ENCODE measurements around the gene JAGN1.

The JAGN1 gene

GRCh38 chr3:9914011-9914410 lies 23.6 kb downstream of the JAGN1 start:
- Mint-ChIP-seq H3K4me1 (ENCODE audit: low read depth) (peaks cover 30% of the 10 kb centered on the region), H3K9me3 (no peaks in the 10 kb centered on the region), H3K27me3 (peaks cover 16% of the 10 kb centered on the region), H3K27ac (no peak overlapping the region), H3K36me3 (ENCODE audit: low read depth) (no peaks in the 10 kb centered on the region), H3K4me3 (no peak overlapping the region)
- DNase-seq: no peak

- no peak for DNase-seq
- Mint-ChIP-seq H3K36me3 (ENCODE audit: low read depth) (no peaks in the 10 kb centered on the region), H3K4me3 (no peak overlapping the region), H3K4me1 (ENCODE audit: low read depth) (peaks cover 23% of the 10 kb centered on the region), H3K27ac (no peak overlapping the region), H3K27me3 (peaks cover 16% of the 10 kb centered on the region), H3K9me3 (no peaks in the 10 kb centered on the region)
Observed at GRCh38 chr3:9914559-9915253, 24.3 kb downstream of the JAGN1 start.

GRCh38 chr3:9915254-9916141 lies 25.1 kb downstream of the JAGN1 start:
- Mint-ChIP-seq H3K27me3 (peaks cover 16% of the 10 kb centered on the region), H3K4me3 (peak overlapping the region; percentile 64), H3K9me3 (no peaks in the 10 kb centered on the region), H3K4me1 (ENCODE audit: low read depth) (peaks cover 20% of the 10 kb centered on the region), H3K36me3 (ENCODE audit: low read depth) (no peaks in the 10 kb centered on the region), H3K27ac (peak overlapping the region; percentile 47)
- peak; percentile 63 for DNase-seq

DNA sequence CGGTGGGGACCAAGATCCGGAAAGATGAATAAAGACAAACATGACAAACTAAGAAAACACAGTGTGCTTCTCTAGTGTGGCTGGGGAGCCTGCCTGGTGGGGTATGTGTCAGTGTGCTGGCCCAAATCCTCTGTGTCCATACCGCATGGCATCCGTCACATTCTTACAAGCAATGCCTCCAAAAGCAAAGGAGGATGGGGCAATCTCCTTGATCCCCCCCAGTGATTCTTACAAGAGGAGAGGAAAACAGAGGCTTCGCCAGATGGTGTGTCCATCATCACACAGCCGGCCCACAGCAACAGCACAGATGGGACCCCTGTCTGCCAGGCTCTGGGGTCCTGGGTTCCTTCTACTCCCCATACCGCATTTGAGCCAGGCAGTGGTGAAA lies 25.9 kb downstream of the JAGN1 start:
- no peak for DNase-seq
- Mint-ChIP-seq H3K9me3 (no peaks in the 10 kb centered on the region), H3K4me3 (peak overlapping the region; percentile 33), H3K4me1 (ENCODE audit: low read depth) (peaks cover 20% of the 10 kb centered on the region), H3K27me3 (peaks cover 16% of the 10 kb centered on the region), H3K36me3 (ENCODE audit: low read depth) (no peaks in the 10 kb centered on the region), H3K27ac (no peak overlapping the region)

- Mint-ChIP-seq H3K4me3 (peak within 1 kb of the TSS; percentile 64), H3K36me3 (ENCODE audit: low read depth) (no peaks in the 10 kb centered on the region), H3K9me3 (no peaks in the 10 kb centered on the region), H3K4me1 (ENCODE audit: low read depth) (peaks cover 19% of the 10 kb centered on the region), H3K27ac (peak within 1 kb of the TSS; percentile 47), H3K27me3 (peaks cover 13% of the 10 kb centered on the region)
- peak; percentile 63 for DNase-seq
Observed at GRCh38 chr3:9916734-9917680, 26.6 kb downstream of the JAGN1 start, which contains the start of gene IL17RC. Gene IL17RC (plus strand): TSS chr3:9917098. CDS start chr3:9917316, 218 bp downstream.

DNA sequence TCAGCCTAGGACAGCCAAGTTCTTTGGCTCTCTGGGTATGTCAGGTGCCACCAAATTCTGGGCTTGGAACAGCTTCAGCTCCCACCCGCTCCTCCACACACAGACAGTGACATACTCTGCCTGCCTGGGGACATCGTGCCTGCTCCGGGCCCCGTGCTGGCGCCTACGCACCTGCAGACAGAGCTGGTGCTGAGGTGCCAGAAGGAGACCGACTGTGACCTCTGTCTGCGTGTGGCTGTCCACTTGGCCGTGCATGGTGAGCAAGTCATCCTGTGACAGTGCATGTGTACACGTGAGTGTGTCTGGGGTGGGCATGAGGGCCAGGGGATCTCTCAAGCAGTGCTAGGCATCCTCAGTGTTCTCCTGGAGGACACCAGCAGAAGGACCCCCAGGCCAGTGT lies 27.4 kb downstream of the JAGN1 start:
- no peaks in the 10 kb centered on the region for H3K9me3 Mint-ChIP-seq
- H3K4me1 Mint-ChIP-seq (ENCODE audit: low read depth): peaks cover 13% of the 10 kb centered on the region
- DNase-seq: no peak
- H3K36me3 Mint-ChIP-seq (ENCODE audit: low read depth): no peaks in the 10 kb centered on the region
- peaks cover 11% of the 10 kb centered on the region for H3K27me3 Mint-ChIP-seq
- no peak overlapping the region for H3K27ac Mint-ChIP-seq
- H3K4me3 Mint-ChIP-seq: no peak overlapping the region

- no peak for DNase-seq
- no peaks in the 10 kb centered on the region for H3K36me3 Mint-ChIP-seq (ENCODE audit: low read depth)
- H3K4me3 Mint-ChIP-seq: no peak overlapping the region
- peaks cover 13% of the 10 kb centered on the region for H3K4me1 Mint-ChIP-seq (ENCODE audit: low read depth)
- H3K27me3 Mint-ChIP-seq: peaks cover 11% of the 10 kb centered on the region
- H3K27ac Mint-ChIP-seq: no peak overlapping the region
- no peaks in the 10 kb centered on the region for H3K9me3 Mint-ChIP-seq
Observed at GRCh38 chr3:9918261-9919038, 28.0 kb downstream of the JAGN1 start.

DNA sequence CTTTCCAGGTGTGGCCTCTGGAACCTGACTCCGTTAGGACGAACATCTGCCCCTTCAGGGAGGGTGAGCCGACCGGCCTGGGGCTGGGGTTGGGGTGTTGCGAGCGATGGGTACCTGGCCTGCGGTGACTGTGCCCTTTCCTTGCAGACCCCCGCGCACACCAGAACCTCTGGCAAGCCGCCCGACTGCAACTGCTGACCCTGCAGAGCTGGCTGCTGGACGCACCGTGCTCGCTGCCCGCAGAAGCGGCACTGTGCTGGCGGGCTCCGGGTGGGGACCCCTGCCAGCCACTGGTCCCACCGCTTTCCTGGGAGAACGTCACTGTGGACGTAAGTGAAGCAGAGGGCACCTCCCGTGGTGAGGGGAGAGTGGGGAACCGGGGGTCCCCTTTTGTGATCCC lies 37.7 kb downstream of the JAGN1 start:
- H3K27me3 Mint-ChIP-seq: no peaks in the 10 kb centered on the region
- DNase-seq: no peak
- no peak overlapping the region for H3K27ac Mint-ChIP-seq
- no peaks in the 10 kb centered on the region for H3K9me3 Mint-ChIP-seq
- no peak overlapping the region for H3K4me3 Mint-ChIP-seq
- peaks cover 13% of the 10 kb centered on the region for H3K4me1 Mint-ChIP-seq (ENCODE audit: low read depth)
- peaks cover 2% of the 10 kb centered on the region for H3K36me3 Mint-ChIP-seq (ENCODE audit: low read depth)

GRCh38 chr3:9930804-9931418 lies 40.5 kb downstream of the JAGN1 start:
- Mint-ChIP-seq H3K9me3 (no peaks in the 10 kb centered on the region), H3K36me3 (ENCODE audit: low read depth) (peaks cover 16% of the 10 kb centered on the region), H3K4me3 (no peak overlapping the region), H3K27ac (no peak overlapping the region), H3K27me3 (no peaks in the 10 kb centered on the region), H3K4me1 (ENCODE audit: low read depth) (peaks cover 34% of the 10 kb centered on the region)
- no peak for DNase-seq

- no peak for DNase-seq
- Mint-ChIP-seq H3K9me3 (no peaks in the 10 kb centered on the region), H3K27me3 (no peaks in the 10 kb centered on the region), H3K4me3 (peak overlapping the region; percentile 94), H3K36me3 (ENCODE audit: low read depth) (peaks cover 26% of the 10 kb centered on the region), H3K27ac (peak overlapping the region; percentile 97), H3K4me1 (ENCODE audit: low read depth) (peaks cover 40% of the 10 kb centered on the region)
Observed at GRCh38 chr3:9932535-9932842, 42.1 kb downstream of the JAGN1 start.

DNA sequence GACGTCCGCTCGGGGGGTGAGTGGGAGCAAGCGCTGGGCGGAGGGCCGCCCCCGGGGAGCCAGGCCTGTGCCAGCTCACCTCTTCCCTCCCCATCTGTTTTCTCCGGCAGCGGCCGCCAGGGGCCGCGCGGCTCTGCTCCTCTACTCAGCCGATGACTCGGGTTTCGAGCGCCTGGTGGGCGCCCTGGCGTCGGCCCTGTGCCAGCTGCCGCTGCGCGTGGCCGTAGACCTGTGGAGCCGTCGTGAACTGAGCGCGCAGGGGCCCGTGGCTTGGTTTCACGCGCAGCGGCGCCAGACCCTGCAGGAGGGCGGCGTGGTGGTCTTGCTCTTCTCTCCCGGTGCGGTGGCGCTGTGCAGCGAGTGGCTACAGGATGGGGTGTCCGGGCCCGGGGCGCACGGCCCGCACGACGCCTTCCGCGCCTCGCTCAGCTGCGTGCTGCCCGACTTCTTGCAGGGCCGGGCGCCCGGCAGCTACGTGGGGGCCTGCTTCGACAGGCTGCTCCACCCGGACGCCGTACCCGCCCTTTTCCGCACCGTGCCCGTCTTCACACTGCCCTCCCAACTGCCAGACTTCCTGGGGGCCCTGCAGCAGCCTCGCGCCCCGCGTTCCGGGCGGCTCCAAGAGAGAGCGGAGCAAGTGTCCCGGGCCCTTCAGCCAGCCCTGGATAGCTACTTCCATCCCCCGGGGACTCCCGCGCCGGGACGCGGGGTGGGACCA lies 42.6 kb downstream of the JAGN1 start:
- Mint-ChIP-seq H3K27ac (peak overlapping the region; percentile 97), H3K36me3 (ENCODE audit: low read depth) (peaks cover 29% of the 10 kb centered on the region), H3K4me1 (ENCODE audit: low read depth) (peaks cover 40% of the 10 kb centered on the region), H3K9me3 (no peaks in the 10 kb centered on the region), H3K4me3 (peak overlapping the region; percentile 94), H3K27me3 (no peaks in the 10 kb centered on the region)
- DNase-seq: peak; percentile 93

DNA sequence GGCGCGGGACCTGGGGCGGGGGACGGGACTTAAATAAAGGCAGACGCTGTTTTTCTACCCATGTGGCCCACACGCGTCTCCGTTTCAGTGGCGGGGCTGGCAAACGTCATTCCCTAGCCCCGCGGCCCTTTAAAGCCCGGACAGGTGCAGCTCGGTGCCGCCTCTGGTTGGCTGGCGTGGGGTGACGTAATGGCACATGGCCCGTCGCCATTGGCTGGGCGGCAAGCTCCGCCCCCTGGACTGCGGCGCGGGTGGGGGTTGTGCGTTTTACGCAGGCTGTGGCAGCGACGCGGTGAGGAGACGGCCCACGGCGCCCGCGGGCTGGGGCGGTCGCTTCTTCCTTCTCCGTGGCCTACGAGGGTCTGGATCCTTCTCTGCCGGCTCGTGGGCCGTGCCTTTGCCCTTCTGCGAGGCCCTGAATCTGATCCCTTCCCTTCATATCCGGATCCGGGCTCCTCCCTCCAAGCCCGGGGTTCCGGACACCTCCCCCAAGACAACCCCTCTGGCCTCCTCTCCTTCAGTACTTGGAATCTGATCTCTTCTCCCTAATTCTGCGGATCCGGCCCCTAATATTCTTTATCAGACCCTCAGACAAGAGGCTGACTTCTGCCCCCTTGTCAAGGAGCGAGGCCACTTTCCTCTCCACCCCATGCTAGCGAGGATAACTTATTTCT lies 43.3 kb downstream of the JAGN1 start, which contains the start of gene CRELD1:
Gene CRELD1, plus strand, starts transcription at position 274 of the 674 bp plus-strand sequence. CDS start 605 bp downstream, outside the sequence.
- H3K36me3 Mint-ChIP-seq (ENCODE audit: low read depth): peaks cover 33% of the 10 kb centered on the region
- H3K9me3 Mint-ChIP-seq: no peaks in the 10 kb centered on the region
- no peaks in the 10 kb centered on the region for H3K27me3 Mint-ChIP-seq
- peaks cover 40% of the 10 kb centered on the region for H3K4me1 Mint-ChIP-seq (ENCODE audit: low read depth)
- H3K4me3 Mint-ChIP-seq: peak within 1 kb of the TSS; percentile 94
- DNase-seq: peak; percentile 99
- H3K27ac Mint-ChIP-seq: peak within 1 kb of the TSS; percentile 97

Measured in activated T-cell treated with anti-CD3 and anti-CD28 coated beads, Interleukin-2, amount 50 U/mL, for 24 hours (primary cell).